Osteocyte (in vitro differentiated cells): ENCODE data around the gene VAMP4. TPM values are rescaled to one million over a fixed set of nuclear protein-coding genes. Genes with fewer than 3 reads are reported as not detected.
"Not testable (repeated sequence)": the region's sequence is repeated elsewhere in the genome, so short reads cannot be mapped to it uniquely, and the experiment has no call there.

Experiments used
- DNase-seq: peaks from one replicate; pipeline ENCODE4 v3.0.0; 2021; ENCODE audit warnings: mixed read lengths; ENCODE audit not compliant: unreplicated experiment; ENCODE audit errors: extremely low spot score
- H3K27ac Mint-ChIP-seq: one replicate; pipeline ENCODE4 v1.8.0; 2021; ENCODE audit warnings: mild to moderate bottlenecking, mixed read lengths; ENCODE audit not compliant: unreplicated experiment
- H3K27me3 Mint-ChIP-seq: one replicate; pipeline ENCODE4 v1.8.0; 2021; ENCODE audit warnings: mixed read lengths; ENCODE audit not compliant: unreplicated experiment
- H3K36me3 Mint-ChIP-seq: one replicate; pipeline ENCODE4 v1.8.0; 2021; ENCODE audit warnings: mixed read lengths; ENCODE audit not compliant: unreplicated experiment
- H3K4me1 Mint-ChIP-seq: one replicate; pipeline ENCODE4 v1.8.0; 2021; ENCODE audit warnings: mixed read lengths; ENCODE audit not compliant: unreplicated experiment
- H3K4me3 Mint-ChIP-seq: one replicate; pipeline ENCODE4 v1.8.0; 2021; ENCODE audit warnings: mild to moderate bottlenecking, moderate library complexity, mixed read lengths; ENCODE audit not compliant: unreplicated experiment
- H3K9me3 Mint-ChIP-seq: one replicate; pipeline ENCODE4 v1.8.0; 2021; ENCODE audit warnings: mixed read lengths; ENCODE audit not compliant: unreplicated experiment
- CTCF ChIP-seq: fragments of 200-600 bp; sonication (generic); IDR thresholded peaks from 2 replicates; pipeline ENCODE4 v1.5.0; 2021; ENCODE audit warnings: antibody characterized with exemption, mild to moderate bottlenecking, moderate library complexity
- total RNA-seq: library from RNA; stranded (reverse); gene quantifications from 2 replicates; pipeline ENCODE4 v1.2.1, GENCODE V29; 2021

Gene VAMP4
- total RNA-seq, 1 donor from 2014 or later = 14.5 TPM

- Mint-ChIP-seq H3K27ac (no peak overlapping the region), H3K4me1 (peaks cover 3% of the 10 kb centered on the region), H3K27me3 (no peaks in the 10 kb centered on the region), H3K9me3 (no peaks in the 10 kb centered on the region), H3K36me3 (peaks cover 15% of the 10 kb centered on the region), H3K4me3 (no peak overlapping the region)
- DNase-seq = no peak
- no peak for TF ChIP-seq CTCF
These were observed 30.2 kb downstream of the VAMP4 start for GRCh38 chr1:171711643-171712042.

GRCh38 chr1:171707583-171707982 is 34.3 kb downstream of the VAMP4 start:
- no peak overlapping the region for H3K4me3 Mint-ChIP-seq
- H3K36me3 Mint-ChIP-seq = peaks cover 18% of the 10 kb centered on the region
- no peaks in the 10 kb centered on the region for H3K4me1 Mint-ChIP-seq
- H3K27ac Mint-ChIP-seq = no peak overlapping the region
- H3K27me3 Mint-ChIP-seq = no peaks in the 10 kb centered on the region
- H3K9me3 Mint-ChIP-seq = no peaks in the 10 kb centered on the region
- no peak for DNase-seq
- no peak for TF ChIP-seq CTCF

- H3K27ac Mint-ChIP-seq = no peak overlapping the region
- peaks cover under 1% of the 10 kb centered on the region for H3K9me3 Mint-ChIP-seq
- no peak overlapping the region for H3K4me3 Mint-ChIP-seq
- peaks cover 20% of the 10 kb centered on the region for H3K36me3 Mint-ChIP-seq
- H3K27me3 Mint-ChIP-seq = no peaks in the 10 kb centered on the region
- DNase-seq = no peak
- no peak for TF ChIP-seq CTCF
- H3K4me1 Mint-ChIP-seq = no peaks in the 10 kb centered on the region
These were observed 39.3 kb downstream of the VAMP4 start for GRCh38 chr1:171702598-171702997.

- peaks cover 16% of the 10 kb centered on the region for H3K9me3 Mint-ChIP-seq
- no peak for TF ChIP-seq CTCF
- H3K27me3 Mint-ChIP-seq = no peaks in the 10 kb centered on the region
- no peak for DNase-seq
- no peak overlapping the region for H3K27ac Mint-ChIP-seq
- H3K4me3 Mint-ChIP-seq = no peak overlapping the region
- H3K4me1 Mint-ChIP-seq = no peaks in the 10 kb centered on the region
- peaks cover 31% of the 10 kb centered on the region for H3K36me3 Mint-ChIP-seq
These were observed 42.3 kb downstream of the VAMP4 start for GRCh38 chr1:171699531-171699930.

GRCh38 chr1:171695772-171696171 is 46.1 kb downstream of the VAMP4 start:
- H3K27ac Mint-ChIP-seq, DNase-seq, H3K4me3 Mint-ChIP-seq, H3K4me1 Mint-ChIP-seq, H3K27me3 Mint-ChIP-seq: not testable (repeated sequence)
- Mint-ChIP-seq H3K9me3 (peaks cover 16% of the 10 kb centered on the region), H3K36me3 (peaks cover 21% of the 10 kb centered on the region)

GRCh38 chr1:171693541-171693940 is 48.3 kb downstream of the VAMP4 start:
- H3K4me1 Mint-ChIP-seq, DNase-seq, H3K27me3 Mint-ChIP-seq, H3K4me3 Mint-ChIP-seq, H3K27ac Mint-ChIP-seq: not testable (repeated sequence)
- Mint-ChIP-seq H3K9me3 (peaks cover 17% of the 10 kb centered on the region), H3K36me3 (peaks cover 15% of the 10 kb centered on the region)
